ENCODE measurements around the gene PIK3R2.

Gene PIK3R2

GRCh38 chr19:18119013-18119716 lies 33.8 kb upstream of the PIK3R2 start:
- H3K9me3 Mint-ChIP-seq, result no peaks in the 10 kb centered on the region
- H3K27me3 Mint-ChIP-seq (ENCODE audit: low read depth), result no peaks in the 10 kb centered on the region
- peaks cover 22% of the 10 kb centered on the region for H3K4me1 Mint-ChIP-seq (ENCODE audit: low read depth)
- peaks cover 16% of the 10 kb centered on the region for H3K36me3 Mint-ChIP-seq (ENCODE audit: low read depth)
- peak overlapping the region; percentile 93 for H3K4me3 Mint-ChIP-seq
- H3K27ac Mint-ChIP-seq, result peak overlapping the region; percentile 89

GRCh38 chr19:18119717-18120105 lies 33.3 kb upstream of the PIK3R2 start:
- Mint-ChIP-seq H3K36me3 (ENCODE audit: low read depth) (peaks cover 20% of the 10 kb centered on the region), H3K9me3 (no peaks in the 10 kb centered on the region), H3K27ac (peak overlapping the region; percentile 89), H3K27me3 (ENCODE audit: low read depth) (no peaks in the 10 kb centered on the region), H3K4me1 (ENCODE audit: low read depth) (peaks cover 22% of the 10 kb centered on the region), H3K4me3 (peak overlapping the region; percentile 93)

GRCh38 chr19:18120127-18120526 lies 32.8 kb upstream of the PIK3R2 start:
- no peaks in the 10 kb centered on the region for H3K27me3 Mint-ChIP-seq (ENCODE audit: low read depth)
- H3K4me3 Mint-ChIP-seq, result peak overlapping the region; percentile 93
- H3K4me1 Mint-ChIP-seq (ENCODE audit: low read depth), result peaks cover 22% of the 10 kb centered on the region
- H3K27ac Mint-ChIP-seq, result peak overlapping the region; percentile 89
- peaks cover 20% of the 10 kb centered on the region for H3K36me3 Mint-ChIP-seq (ENCODE audit: low read depth)
- H3K9me3 Mint-ChIP-seq, result no peaks in the 10 kb centered on the region

GRCh38 chr19:18121166-18121565 lies 31.8 kb upstream of the PIK3R2 start:
- Mint-ChIP-seq H3K27ac (no peak overlapping the region), H3K9me3 (no peaks in the 10 kb centered on the region), H3K36me3 (ENCODE audit: low read depth) (peaks cover 26% of the 10 kb centered on the region), H3K4me3 (no peak overlapping the region), H3K27me3 (ENCODE audit: low read depth) (no peaks in the 10 kb centered on the region), H3K4me1 (ENCODE audit: low read depth) (peaks cover 22% of the 10 kb centered on the region)

- Mint-ChIP-seq H3K27me3 (ENCODE audit: low read depth) (no peaks in the 10 kb centered on the region), H3K36me3 (ENCODE audit: low read depth) (peaks cover 26% of the 10 kb centered on the region), H3K27ac (no peak overlapping the region)
These were observed 30.5 kb upstream of the PIK3R2 start for GRCh38 chr19:18122424-18122823.

DNA sequence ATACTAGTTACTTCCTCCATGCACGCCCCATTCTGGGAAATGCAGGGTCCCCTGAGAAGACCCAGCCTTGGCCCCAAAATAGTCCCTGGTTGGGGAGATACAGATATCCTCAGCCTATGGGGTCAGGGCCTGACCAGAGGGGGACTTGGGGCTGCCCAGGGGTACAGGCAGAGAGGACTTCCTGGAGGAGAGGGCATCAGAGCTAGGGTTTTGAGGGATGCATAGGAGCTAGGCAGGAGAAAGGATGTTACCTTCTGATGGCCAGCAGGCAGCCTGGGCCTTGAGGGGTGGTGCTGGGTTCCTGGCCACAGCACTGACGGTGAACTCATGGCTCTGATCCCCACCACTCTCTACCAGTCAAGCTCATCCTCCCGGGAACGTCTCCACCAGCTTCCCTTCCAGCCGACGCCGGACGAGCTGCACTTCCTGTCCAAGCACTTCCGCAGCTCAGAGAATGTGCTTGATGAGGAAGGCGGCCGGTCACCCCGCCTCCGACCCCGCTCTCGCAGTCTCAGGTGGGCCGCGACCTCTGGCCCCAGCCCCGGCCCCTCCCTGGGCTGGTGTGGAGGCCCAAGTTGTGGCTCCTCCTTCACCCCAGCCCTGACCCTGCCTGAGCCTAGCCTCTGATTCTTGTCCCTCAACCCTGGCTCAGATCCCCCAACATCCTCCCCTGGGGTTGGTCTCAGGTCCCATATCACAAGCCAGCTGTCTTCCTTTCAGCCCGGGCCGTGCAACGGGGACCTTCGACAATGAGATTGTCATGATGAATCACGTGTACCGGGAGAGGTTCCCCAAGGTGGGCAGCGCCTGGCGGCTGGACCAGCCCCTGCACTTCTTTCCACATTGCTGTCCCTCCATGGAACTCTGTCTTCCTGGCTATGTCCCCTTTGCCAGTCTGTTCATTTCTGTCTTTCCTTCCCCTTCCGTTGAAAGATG lies 29.8 kb upstream of the PIK3R2 start:
- H3K27ac Mint-ChIP-seq, result no peak overlapping the region

More at GRCh38 chr19:18122424-18122823, 30.5 kb upstream of the PIK3R2 start:
- peaks cover 18% of the 10 kb centered on the region for H3K4me1 Mint-ChIP-seq (ENCODE audit: low read depth)
- H3K4me3 Mint-ChIP-seq, result no peak overlapping the region
- no peaks in the 10 kb centered on the region for H3K9me3 Mint-ChIP-seq

GRCh38 chr19:18123819-18124218 lies 29.1 kb upstream of the PIK3R2 start:
- H3K4me3 Mint-ChIP-seq, result no peak overlapping the region
- peaks cover 19% of the 10 kb centered on the region for H3K4me1 Mint-ChIP-seq (ENCODE audit: low read depth)
- no peaks in the 10 kb centered on the region for H3K27me3 Mint-ChIP-seq (ENCODE audit: low read depth)
- H3K9me3 Mint-ChIP-seq, result no peaks in the 10 kb centered on the region
- H3K27ac Mint-ChIP-seq, result no peak overlapping the region
- peaks cover 33% of the 10 kb centered on the region for H3K36me3 Mint-ChIP-seq (ENCODE audit: low read depth)

More for the DNA sequence above, 29.8 kb upstream of the PIK3R2 start:
- H3K4me3 Mint-ChIP-seq, result no peak overlapping the region
- H3K4me1 Mint-ChIP-seq (ENCODE audit: low read depth), result peaks cover 17% of the 10 kb centered on the region
- H3K27me3 Mint-ChIP-seq (ENCODE audit: low read depth), result no peaks in the 10 kb centered on the region
- H3K36me3 Mint-ChIP-seq (ENCODE audit: low read depth), result peaks cover 27% of the 10 kb centered on the region
- H3K9me3 Mint-ChIP-seq, result no peaks in the 10 kb centered on the region

DNA sequence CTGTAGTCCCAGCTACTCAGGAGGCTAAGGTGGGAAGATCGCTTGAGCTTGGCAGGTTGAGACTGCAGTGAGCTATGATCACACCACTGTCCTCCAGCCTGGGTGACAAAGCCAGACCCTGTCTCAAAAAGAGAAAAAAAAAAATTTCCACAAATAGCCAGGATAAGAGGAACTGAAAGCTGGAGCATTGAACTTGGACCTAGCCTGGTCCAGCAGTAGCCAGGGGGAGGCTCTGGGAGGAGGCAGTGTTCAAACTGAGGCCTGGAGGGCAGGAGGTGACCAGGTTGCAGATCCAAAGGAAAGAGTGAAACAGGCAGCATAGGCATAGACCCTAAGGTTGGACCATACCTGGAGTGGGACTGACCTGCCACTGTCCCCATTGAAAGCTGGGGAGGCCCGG lies 26.9 kb upstream of the PIK3R2 start:
- no peak overlapping the region for H3K27ac Mint-ChIP-seq

DNA sequence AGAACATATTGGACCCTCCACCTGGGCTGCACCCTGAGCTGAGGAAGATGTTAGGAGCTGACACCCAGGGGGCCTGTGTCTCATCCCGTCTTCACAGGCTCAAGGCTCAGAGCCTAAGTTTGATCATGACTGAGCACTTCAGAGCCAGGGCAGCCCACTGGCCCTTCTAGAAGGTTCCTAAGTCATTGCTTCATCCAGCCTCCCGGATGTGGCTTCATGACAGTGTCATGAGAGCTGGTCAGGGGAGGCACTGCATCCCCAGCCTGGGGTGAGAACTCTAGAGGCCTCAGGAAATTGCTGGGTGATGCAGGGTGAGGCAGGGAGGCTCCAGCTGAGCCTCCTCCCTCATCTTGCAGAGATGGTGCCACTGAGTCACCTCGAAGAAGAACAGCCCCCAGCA lies 24.9 kb upstream of the PIK3R2 start:
- Mint-ChIP-seq H3K27me3 (ENCODE audit: low read depth) (no peaks in the 10 kb centered on the region), H3K27ac (peak overlapping the region; percentile 66), H3K4me1 (ENCODE audit: low read depth) (peaks cover 4% of the 10 kb centered on the region), H3K9me3 (no peaks in the 10 kb centered on the region), H3K4me3 (no peak overlapping the region), H3K36me3 (ENCODE audit: low read depth) (peaks cover 45% of the 10 kb centered on the region)

More for the DNA sequence above, 26.9 kb upstream of the PIK3R2 start:
- no peaks in the 10 kb centered on the region for H3K27me3 Mint-ChIP-seq (ENCODE audit: low read depth)
- H3K9me3 Mint-ChIP-seq, result no peaks in the 10 kb centered on the region
- H3K4me3 Mint-ChIP-seq, result no peak overlapping the region
- H3K36me3 Mint-ChIP-seq (ENCODE audit: low read depth), result peaks cover 41% of the 10 kb centered on the region
- H3K4me1 Mint-ChIP-seq (ENCODE audit: low read depth), result peaks cover 4% of the 10 kb centered on the region

- Mint-ChIP-seq H3K4me1 (ENCODE audit: low read depth) (peaks cover 4% of the 10 kb centered on the region), H3K27me3 (ENCODE audit: low read depth) (no peaks in the 10 kb centered on the region), H3K36me3 (ENCODE audit: low read depth) (peaks cover 40% of the 10 kb centered on the region), H3K4me3 (no peak overlapping the region), H3K9me3 (no peaks in the 10 kb centered on the region), H3K27ac (no peak overlapping the region)
These were observed 24.2 kb upstream of the PIK3R2 start for GRCh38 chr19:18128805-18129204.

- peaks cover 39% of the 10 kb centered on the region for H3K36me3 Mint-ChIP-seq (ENCODE audit: low read depth)
These were observed 22.3 kb upstream of the PIK3R2 start for GRCh38 chr19:18130523-18131242.

GRCh38 chr19:18131841-18132596 lies 20.9 kb upstream of the PIK3R2 start:
- Mint-ChIP-seq H3K4me1 (ENCODE audit: low read depth) (peaks cover 6% of the 10 kb centered on the region), H3K27me3 (ENCODE audit: low read depth) (no peaks in the 10 kb centered on the region), H3K27ac (no peak overlapping the region), H3K9me3 (no peaks in the 10 kb centered on the region), H3K36me3 (ENCODE audit: low read depth) (peaks cover 39% of the 10 kb centered on the region), H3K4me3 (no peak overlapping the region)

More at GRCh38 chr19:18130523-18131242, 22.3 kb upstream of the PIK3R2 start:
- H3K9me3 Mint-ChIP-seq, result no peaks in the 10 kb centered on the region
- no peaks in the 10 kb centered on the region for H3K27me3 Mint-ChIP-seq (ENCODE audit: low read depth)
- H3K4me3 Mint-ChIP-seq, result no peak overlapping the region
- no peak overlapping the region for H3K27ac Mint-ChIP-seq
- peaks cover 4% of the 10 kb centered on the region for H3K4me1 Mint-ChIP-seq (ENCODE audit: low read depth)

- H3K36me3 Mint-ChIP-seq (ENCODE audit: low read depth), result peaks cover 32% of the 10 kb centered on the region
- no peak overlapping the region for H3K4me3 Mint-ChIP-seq
- H3K4me1 Mint-ChIP-seq (ENCODE audit: low read depth), result peaks cover 2% of the 10 kb centered on the region
- H3K27ac Mint-ChIP-seq, result no peak overlapping the region
- H3K9me3 Mint-ChIP-seq, result no peaks in the 10 kb centered on the region
- no peaks in the 10 kb centered on the region for H3K27me3 Mint-ChIP-seq (ENCODE audit: low read depth)
These were observed 17.0 kb upstream of the PIK3R2 start for GRCh38 chr19:18135712-18136584.

All from T-helper 1 cell treated with Interleukin-12 subunit alpha and Interleukin-12 subunit beta and Interleukin-4 antibody, amounts not matched to agents 30 μg/mL and 1 μg/mL, for 36 hours (primary cell).